ENCODE results near the gene ALK. TPM values are rescaled to one million over a fixed set of nuclear protein-coding genes. Genes with fewer than 3 reads are reported as not detected.

ALK gene
- total RNA-seq, 4 donors from 2014 or later, result 0.88 to 1.3 (median 1.3) TPM; not detected in 1

DNA sequence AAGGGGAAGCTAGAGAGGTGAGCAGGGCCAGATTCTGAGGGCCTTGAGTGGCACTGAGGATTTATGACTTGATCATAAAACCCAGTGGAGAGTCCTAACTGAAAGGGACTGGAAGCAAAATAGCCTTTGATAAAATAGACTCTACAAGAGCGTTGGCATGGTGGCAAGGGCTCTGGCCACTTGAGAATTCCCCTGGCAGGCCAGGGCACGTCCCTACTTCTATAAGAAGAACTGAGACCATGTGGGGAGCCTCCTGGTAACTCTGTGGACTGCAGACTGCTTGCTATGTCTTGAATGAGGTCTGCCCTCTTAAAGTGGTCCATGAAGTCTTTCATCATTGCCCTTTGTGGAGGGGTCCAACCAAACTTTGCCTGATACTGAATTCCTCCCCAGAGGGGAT lies 324.8 kb downstream of the ALK start:
- H3K9me3 ChIP-seq, result no peaks in the 10 kb centered on the region
- no peaks in the 10 kb centered on the region for H3K27me3 ChIP-seq
- DNase-seq, result no peak
- TF ChIP-seq, protein P1, sequence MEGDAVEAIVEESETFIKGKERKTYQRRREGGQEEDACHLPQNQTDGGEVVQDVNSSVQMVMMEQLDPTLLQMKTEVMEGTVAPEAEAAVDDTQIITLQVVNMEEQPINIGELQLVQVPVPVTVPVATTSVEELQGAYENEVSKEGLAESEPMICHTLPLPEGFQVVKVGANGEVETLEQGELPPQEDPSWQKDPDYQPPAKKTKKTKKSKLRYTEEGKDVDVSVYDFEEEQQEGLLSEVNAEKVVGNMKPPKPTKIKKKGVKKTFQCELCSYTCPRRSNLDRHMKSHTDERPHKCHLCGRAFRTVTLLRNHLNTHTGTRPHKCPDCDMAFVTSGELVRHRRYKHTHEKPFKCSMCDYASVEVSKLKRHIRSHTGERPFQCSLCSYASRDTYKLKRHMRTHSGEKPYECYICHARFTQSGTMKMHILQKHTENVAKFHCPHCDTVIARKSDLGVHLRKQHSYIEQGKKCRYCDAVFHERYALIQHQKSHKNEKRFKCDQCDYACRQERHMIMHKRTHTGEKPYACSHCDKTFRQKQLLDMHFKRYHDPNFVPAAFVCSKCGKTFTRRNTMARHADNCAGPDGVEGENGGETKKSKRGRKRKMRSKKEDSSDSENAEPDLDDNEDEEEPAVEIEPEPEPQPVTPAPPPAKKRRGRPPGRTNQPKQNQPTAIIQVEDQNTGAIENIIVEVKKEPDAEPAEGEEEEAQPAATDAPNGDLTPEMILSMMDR (IDR thresholded peaks at IDR 0.05), result no peak
- no peak for TF ChIP-seq POLR2A (IDR thresholded peaks at IDR 0.05)
- H3K27ac ChIP-seq, result no peak overlapping the region
- H3K4me1 ChIP-seq, result no peaks in the 10 kb centered on the region
- no peak overlapping the region for H3K4me3 ChIP-seq
- no peaks in the 10 kb centered on the region for H3K36me3 ChIP-seq

DNA sequence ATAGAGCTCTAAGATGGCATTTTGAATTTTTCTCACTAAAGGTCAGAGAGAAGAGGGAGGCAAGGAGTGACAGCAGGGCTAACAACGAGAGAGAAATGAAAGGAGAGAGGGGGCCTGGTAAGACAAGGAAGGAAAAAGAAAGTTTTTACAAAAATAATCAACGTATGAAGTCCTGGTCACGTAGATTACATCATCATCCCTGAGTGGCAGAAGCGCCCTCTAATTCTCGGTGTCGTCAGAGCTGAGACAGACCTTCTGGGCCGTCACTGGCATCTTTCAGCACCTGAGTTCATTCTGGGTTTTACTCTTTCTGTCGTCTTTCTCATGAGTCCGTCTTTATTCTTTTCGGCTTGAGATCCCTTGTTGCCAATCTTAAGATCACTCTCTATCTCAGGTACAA lies 329.8 kb downstream of the ALK start:
- H3K9me3 ChIP-seq, result no peaks in the 10 kb centered on the region
- no peak for DNase-seq
- no peak overlapping the region for H3K4me3 ChIP-seq
- no peaks in the 10 kb centered on the region for H3K4me1 ChIP-seq
- no peaks in the 10 kb centered on the region for H3K27me3 ChIP-seq
- H3K36me3 ChIP-seq, result no peaks in the 10 kb centered on the region
- no peak overlapping the region for H3K27ac ChIP-seq
- TF ChIP-seq POLR2A (IDR thresholded peaks at IDR 0.05), result no peak
- TF ChIP-seq, protein P1 (IDR thresholded peaks at IDR 0.05), result no peak

DNA sequence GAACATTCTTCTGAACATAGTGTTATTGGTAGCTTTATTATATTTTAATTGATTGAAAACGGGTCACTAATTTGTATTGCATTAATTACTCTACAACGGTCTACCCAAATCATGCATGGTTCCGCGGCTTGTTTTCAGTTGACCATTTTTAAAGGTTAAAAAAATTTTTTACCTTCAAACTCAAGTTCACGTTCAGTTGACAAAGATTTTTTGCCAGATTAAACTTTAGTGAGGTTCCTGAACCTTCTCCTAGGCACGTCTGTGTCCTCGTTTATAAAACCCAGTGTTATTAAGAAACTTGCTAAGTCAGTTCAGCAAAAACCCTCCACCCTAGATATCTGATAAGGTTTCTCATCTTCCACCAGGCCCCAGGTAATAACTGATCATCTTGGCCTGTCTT lies 331.2 kb downstream of the ALK start:
- DNase-seq, result no peak
- no peak overlapping the region for H3K27ac ChIP-seq
- no peaks in the 10 kb centered on the region for H3K4me1 ChIP-seq
- no peaks in the 10 kb centered on the region for H3K9me3 ChIP-seq
- no peak for TF ChIP-seq POLR2A (IDR thresholded peaks at IDR 0.05)
- TF ChIP-seq, protein P1 (IDR thresholded peaks at IDR 0.05), result no peak
- no peaks in the 10 kb centered on the region for H3K36me3 ChIP-seq
- no peak overlapping the region for H3K4me3 ChIP-seq
- H3K27me3 ChIP-seq, result no peaks in the 10 kb centered on the region

DNA sequence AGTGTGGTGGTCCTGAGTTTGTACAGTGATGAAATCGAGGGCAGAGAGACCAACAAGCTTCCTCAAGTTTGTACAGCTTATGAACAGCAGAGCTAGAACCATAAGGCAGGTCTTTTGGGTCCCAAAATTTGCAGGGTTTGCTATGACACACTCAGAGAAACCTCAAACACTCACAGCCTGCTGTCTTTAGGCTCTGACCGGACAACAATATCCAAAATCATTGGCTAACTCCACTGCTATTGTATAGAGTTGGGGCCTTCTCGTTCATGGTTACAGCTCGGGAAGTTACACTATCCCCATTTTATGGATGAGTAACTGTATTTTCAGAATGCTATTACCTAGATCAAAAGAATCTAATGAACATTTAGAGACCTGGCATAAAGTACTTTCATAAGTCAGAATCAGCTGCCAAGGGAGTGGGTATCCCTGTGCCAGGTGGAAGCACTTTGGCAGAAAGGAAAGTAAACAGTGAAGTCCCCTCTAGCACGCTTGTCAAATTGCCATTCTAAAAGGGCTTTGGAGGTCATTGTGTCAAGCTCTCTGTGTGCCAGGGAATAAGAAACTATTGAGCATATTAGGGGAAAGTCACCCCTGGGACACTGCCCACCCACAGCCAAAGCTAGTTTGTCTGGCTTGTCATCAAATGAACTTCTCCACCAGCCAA lies 331.8 kb downstream of the ALK start:
- H3K4me3 ChIP-seq, result no peak overlapping the region
- no peak overlapping the region for H3K27ac ChIP-seq
- H3K4me1 ChIP-seq, result no peaks in the 10 kb centered on the region
- H3K27me3 ChIP-seq, result no peaks in the 10 kb centered on the region
- no peaks in the 10 kb centered on the region for H3K9me3 ChIP-seq
- no peak for DNase-seq
- H3K36me3 ChIP-seq, result no peaks in the 10 kb centered on the region
- TF ChIP-seq, protein P1 (IDR thresholded peaks at IDR 0.05), result no peak
- TF ChIP-seq POLR2A (IDR thresholded peaks at IDR 0.05), result no peak

- no peaks in the 10 kb centered on the region for H3K4me1 ChIP-seq
- H3K9me3 ChIP-seq, result no peaks in the 10 kb centered on the region
- no peak overlapping the region for H3K4me3 ChIP-seq
- no peak for DNase-seq
- no peak overlapping the region for H3K27ac ChIP-seq
- no peaks in the 10 kb centered on the region for H3K27me3 ChIP-seq
- H3K36me3 ChIP-seq, result no peaks in the 10 kb centered on the region
- TF ChIP-seq, protein P1 (IDR thresholded peaks at IDR 0.05), result no peak
- no peak for TF ChIP-seq POLR2A (IDR thresholded peaks at IDR 0.05)
These were observed 333.8 kb downstream of the ALK start for GRCh38 chr2:29587402-29588190.

Data from Peyer's patch (tissue), 4 donors.